ENCODE measurements around the gene EHMT1. TPM values are rescaled to one million over a fixed set of nuclear protein-coding genes. Genes with fewer than 3 reads are reported as not detected.

EHMT1 gene
- total RNA-seq, 2 experiments from 2014 or later = 80.6 to 87.8 TPM

- no peaks in the 10 kb centered on the region for H3K9me3 Mint-ChIP-seq
- POLR2A ChIA-PET = no interaction called here
- Histone ChIP-seq H3K9me3 (ENCODE audit: control insufficient read depth in 1 of 2, insufficient read depth in 1 of 2, low read length in 2 of 2) (peaks cover 0 to 8% of the 10 kb centered on the region in 2 experiments), H3K27me3 (ENCODE audit: control insufficient read depth in 1 of 2, insufficient read depth in 2 of 2, low read length in 2 of 2) (peaks cover 0 to 14% of the 10 kb centered on the region in 2 experiments), H3K4me3 (ENCODE audit: low read length) (no peak overlapping the region), H3K36me3 (ENCODE audit: insufficient read depth, low read length) (no peaks in the 10 kb centered on the region), H3K4me1 (ENCODE audit: insufficient read depth, low read length) (no peaks in the 10 kb centered on the region), H3K27ac (ENCODE audit: low read depth in 1 of 2, low read length in 2 of 2) (no peak overlapping the region)
- no peaks in the 10 kb centered on the region for H3K36me3 Mint-ChIP-seq (ENCODE audit: low read depth)
- ATAC-seq (ENCODE audit: poor library complexity) (no peak), DNase-seq (no peak)
- CTCF ChIA-PET = interaction anchor here (0.6 kb wide), 1 partner anchor 802 kb away, joined by 4 read pairs; no protein-coding TSS in a partner anchor
- peaks cover 45% of the 10 kb centered on the region for H3K27me3 Mint-ChIP-seq
- intact Hi-C loops (cut with DNase I, micrococcal nuclease) = no loop called here
- no peak overlapping the region for H3K4me3 Mint-ChIP-seq
- no peaks in the 10 kb centered on the region for H3K4me1 Mint-ChIP-seq (ENCODE audit: low read depth)
- H3K27ac Mint-ChIP-seq = no peak overlapping the region
- no peak for TF ChIP-seq CTCF (IDR thresholded peaks at IDR 0.05)
These were observed 251.6 kb downstream of the EHMT1 start for GRCh38 chr9:137870432-137870831.

GRCh38 chr9:137872296-137872695 is 253.5 kb downstream of the EHMT1 start:
- ChIA-PET POLR2A (no interaction called here), CTCF (no interaction called here)
- Histone ChIP-seq H3K27me3 (ENCODE audit: control insufficient read depth in 1 of 2, insufficient read depth in 2 of 2, low read length in 2 of 2) (peaks cover 15 to 20% of the 10 kb centered on the region in 2 experiments), H3K4me1 (ENCODE audit: insufficient read depth, low read length) (no peaks in the 10 kb centered on the region), H3K4me3 (ENCODE audit: low read length) (no peak overlapping the region), H3K27ac (ENCODE audit: low read depth in 1 of 2, low read length in 2 of 2) (no peak overlapping the region), H3K9me3 (ENCODE audit: control insufficient read depth in 1 of 2, insufficient read depth in 1 of 2, low read length in 2 of 2) (peaks cover 0 to 24% of the 10 kb centered on the region in 2 experiments), H3K36me3 (ENCODE audit: insufficient read depth, low read length) (no peaks in the 10 kb centered on the region)
- no peaks in the 10 kb centered on the region for H3K9me3 Mint-ChIP-seq
- no peak for DNase-seq
- intact Hi-C loops (cut with DNase I, micrococcal nuclease) = no loop called here
- no peak for TF ChIP-seq CTCF (IDR thresholded peaks at IDR 0.05)
- peaks cover 46% of the 10 kb centered on the region for H3K27me3 Mint-ChIP-seq
- no peaks in the 10 kb centered on the region for H3K36me3 Mint-ChIP-seq (ENCODE audit: low read depth)
- H3K4me3 Mint-ChIP-seq = no peak overlapping the region
- H3K4me1 Mint-ChIP-seq (ENCODE audit: low read depth) = peaks cover 4% of the 10 kb centered on the region
- H3K27ac Mint-ChIP-seq = no peak overlapping the region
- no peak for ATAC-seq (ENCODE audit: poor library complexity)

- ChIA-PET CTCF (no interaction called here), POLR2A (no interaction called here)
- H3K4me3 Mint-ChIP-seq = no peak overlapping the region
- no peak overlapping the region for H3K27ac Mint-ChIP-seq
- H3K27me3 Mint-ChIP-seq = peaks cover 36% of the 10 kb centered on the region
- Histone ChIP-seq H3K27me3 (ENCODE audit: control insufficient read depth in 1 of 2, insufficient read depth in 2 of 2, low read length in 2 of 2) (peaks cover 15 to 20% of the 10 kb centered on the region in 2 experiments), H3K27ac (ENCODE audit: low read depth in 1 of 2, low read length in 2 of 2) (no peak overlapping the region), H3K36me3 (ENCODE audit: insufficient read depth, low read length) (no peaks in the 10 kb centered on the region), H3K4me1 (ENCODE audit: insufficient read depth, low read length) (no peaks in the 10 kb centered on the region), H3K9me3 (ENCODE audit: control insufficient read depth in 1 of 2, insufficient read depth in 1 of 2, low read length in 2 of 2) (peaks cover 0 to 24% of the 10 kb centered on the region in 2 experiments), H3K4me3 (ENCODE audit: low read length) (no peak overlapping the region)
- ATAC-seq (ENCODE audit: poor library complexity) (no peak), DNase-seq (no peak)
- H3K9me3 Mint-ChIP-seq = no peaks in the 10 kb centered on the region
- TF ChIP-seq CTCF (IDR thresholded peaks at IDR 0.05) = no peak
- H3K36me3 Mint-ChIP-seq (ENCODE audit: low read depth) = no peaks in the 10 kb centered on the region
- intact Hi-C loops (cut with DNase I, micrococcal nuclease) = no loop called here
- peaks cover 4% of the 10 kb centered on the region for H3K4me1 Mint-ChIP-seq (ENCODE audit: low read depth)
These were observed 254.6 kb downstream of the EHMT1 start for GRCh38 chr9:137873408-137873807.

Measured in CD4-positive, alpha-beta T cell (primary cell).